IgD-negative memory B cell (primary cell): ENCODE measurements around the gene KAZN. TPM values are rescaled to one million over a fixed set of nuclear protein-coding genes. Genes with fewer than 3 reads are reported as not detected.

ENCODE experiments used
- H3K27ac Mint-ChIP-seq, 3 donors: one replicate each; pipeline ENCODE4 v1.8.0; 2020 to 2022; ENCODE audit warnings: mild to moderate bottlenecking in 3 of 3, mixed read lengths in 3 of 3, moderate library complexity in 1 of 3
- H3K27me3 Mint-ChIP-seq: one replicate; pipeline ENCODE4 v1.8.0; 2021; ENCODE audit warnings: mixed read lengths
- H3K36me3 Mint-ChIP-seq: one replicate; pipeline ENCODE4 v1.8.0; 2020; ENCODE audit warnings: mild to moderate bottlenecking, mixed read lengths
- H3K4me1 Mint-ChIP-seq, 3 donors: one replicate each; pipeline ENCODE4 v1.8.0; 2020 to 2022; ENCODE audit warnings: mixed read lengths in 3 of 3, mild to moderate bottlenecking in 1 of 3
- H3K4me3 Mint-ChIP-seq, 4 donors: one replicate each; pipeline ENCODE4 v1.8.0; 2020 to 2022; ENCODE audit warnings: mild to moderate bottlenecking in 4 of 4, mixed read lengths in 4 of 4, moderate library complexity in 3 of 4
- H3K9me3 Mint-ChIP-seq, 3 donors: one replicate each; pipeline ENCODE4 v1.8.0; 2020 to 2021; ENCODE audit warnings: mixed read lengths in 3 of 3, mild to moderate bottlenecking in 1 of 3
- polyA plus RNA-seq: library from polyadenylated mRNA; unstranded; fragments of 300-500 nt; fragmentation: Illumina TruSeq; gene quantifications from one replicate; pipeline ENCODE4 v1.2.3, GENCODE V29; 2021

The KAZN gene
- polyA plus RNA-seq = not detected

DNA sequence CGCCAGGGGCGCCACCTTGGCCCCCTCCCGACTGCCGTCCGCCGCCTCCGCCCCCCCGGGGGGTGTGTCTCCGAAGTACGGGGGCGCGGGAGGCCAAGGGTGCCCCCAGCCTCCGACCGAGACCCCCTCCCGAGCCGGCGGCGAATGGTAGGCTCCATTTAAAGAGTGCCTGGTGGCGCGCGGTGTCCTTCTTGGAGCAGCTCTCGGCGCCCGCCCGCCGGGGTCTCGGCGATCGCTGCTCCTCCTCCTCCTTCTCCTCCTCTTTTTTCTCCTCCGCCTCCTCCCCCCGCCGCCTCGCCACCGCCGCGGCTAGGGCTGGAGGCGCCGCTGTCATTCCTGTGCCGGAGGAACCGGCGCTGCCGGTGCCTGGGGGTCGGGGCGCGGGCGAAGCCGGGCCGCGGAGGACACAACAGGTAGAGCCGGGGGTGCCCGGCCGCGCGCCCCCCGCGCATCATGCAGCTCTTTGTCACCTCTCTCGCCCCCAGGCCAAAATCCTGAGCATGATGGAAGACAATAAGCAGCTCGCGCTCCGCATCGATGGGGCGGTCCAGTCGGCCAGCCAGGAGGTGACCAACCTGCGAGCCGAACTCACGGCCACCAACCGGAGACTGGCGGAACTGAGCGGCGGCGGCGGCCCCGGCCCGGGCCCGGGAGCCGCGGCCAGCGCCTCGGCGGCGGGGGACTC is at the start of gene KAZN:
Gene KAZN, plus strand, starts transcription at position 188 of the 685 bp plus-strand sequence.
- Mint-ChIP-seq H3K27ac (peak within 1 kb of the TSS in 1 of 3 donors; percentile 70), H3K36me3 (no peaks in the 10 kb centered on the region), H3K27me3 (peaks cover 49% of the 10 kb centered on the region), H3K9me3 (peaks cover 0 to 2% (median 0%) of the 10 kb centered on the region in 3 donors), H3K4me3 (peak within 1 kb of the TSS in 2 of 4 donors; percentile 17 to 23), H3K4me1 (peaks cover 0 to 2% (median 0%) of the 10 kb centered on the region in 3 donors)

GRCh38 chr1:14549897-14550620 is 48.4 kb upstream of the KAZN start:
- Mint-ChIP-seq H3K4me3 (no peak overlapping the region), H3K4me1 (no peaks in the 10 kb centered on the region), H3K27me3 (peaks cover 9% of the 10 kb centered on the region), H3K36me3 (no peaks in the 10 kb centered on the region), H3K27ac (no peak overlapping the region), H3K9me3 (peaks cover 0 to 6% (median 0%) of the 10 kb centered on the region in 3 donors)

- peaks cover 9% of the 10 kb centered on the region for H3K27me3 Mint-ChIP-seq
- no peaks in the 10 kb centered on the region for H3K36me3 Mint-ChIP-seq
- no peaks in the 10 kb centered on the region for H3K9me3 Mint-ChIP-seq
- no peak overlapping the region for H3K4me3 Mint-ChIP-seq
- no peak overlapping the region for H3K27ac Mint-ChIP-seq
- H3K4me1 Mint-ChIP-seq = no peaks in the 10 kb centered on the region
Measured at GRCh38 chr1:14551386-14551785, 47.1 kb upstream of the KAZN start.

DNA sequence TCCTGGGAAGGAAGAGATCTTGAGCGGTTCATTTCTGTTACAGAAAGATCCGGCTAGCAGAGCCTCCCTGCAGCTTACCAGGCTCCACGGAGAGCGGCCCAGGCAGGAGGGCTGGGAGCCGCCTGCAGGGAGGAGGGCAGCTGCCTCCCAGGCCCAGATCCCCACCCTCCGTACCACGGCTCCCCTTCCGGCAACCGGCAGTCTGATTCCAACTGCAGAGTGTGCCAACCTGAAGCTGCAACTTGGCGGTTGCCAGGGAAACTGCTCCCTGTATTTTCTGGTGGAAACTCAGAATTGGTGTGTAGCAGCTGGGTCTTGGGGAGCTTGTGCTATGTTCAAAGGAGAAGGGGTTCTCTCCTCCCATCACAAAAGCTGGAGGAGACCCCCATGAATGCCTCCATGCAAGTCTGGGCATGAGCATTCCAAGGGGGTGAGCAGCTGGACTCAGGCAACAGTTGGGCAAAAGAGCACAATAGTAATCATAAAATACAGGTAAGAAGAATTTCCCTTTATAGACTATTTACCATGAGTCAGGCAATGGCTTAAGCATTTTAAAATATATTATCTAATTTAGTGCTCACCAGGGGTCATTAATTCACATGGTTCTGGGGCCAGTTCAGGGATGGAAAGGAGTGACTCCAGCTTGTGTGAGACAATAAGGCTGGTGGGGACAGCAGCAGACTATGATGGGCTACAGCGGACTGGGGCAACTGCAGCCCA is 46.1 kb upstream of the KAZN start:
- H3K27me3 Mint-ChIP-seq = peaks cover 9% of the 10 kb centered on the region
- H3K9me3 Mint-ChIP-seq = no peaks in the 10 kb centered on the region
- no peaks in the 10 kb centered on the region for H3K4me1 Mint-ChIP-seq
- H3K27ac Mint-ChIP-seq = no peak overlapping the region
- no peaks in the 10 kb centered on the region for H3K36me3 Mint-ChIP-seq
- no peak overlapping the region for H3K4me3 Mint-ChIP-seq

- Mint-ChIP-seq H3K36me3 (no peaks in the 10 kb centered on the region), H3K9me3 (no peaks in the 10 kb centered on the region), H3K27me3 (peaks cover 5% of the 10 kb centered on the region), H3K4me3 (no peak overlapping the region), H3K27ac (no peak overlapping the region), H3K4me1 (no peaks in the 10 kb centered on the region)
Measured at GRCh38 chr1:14553711-14554110, 44.8 kb upstream of the KAZN start.

DNA sequence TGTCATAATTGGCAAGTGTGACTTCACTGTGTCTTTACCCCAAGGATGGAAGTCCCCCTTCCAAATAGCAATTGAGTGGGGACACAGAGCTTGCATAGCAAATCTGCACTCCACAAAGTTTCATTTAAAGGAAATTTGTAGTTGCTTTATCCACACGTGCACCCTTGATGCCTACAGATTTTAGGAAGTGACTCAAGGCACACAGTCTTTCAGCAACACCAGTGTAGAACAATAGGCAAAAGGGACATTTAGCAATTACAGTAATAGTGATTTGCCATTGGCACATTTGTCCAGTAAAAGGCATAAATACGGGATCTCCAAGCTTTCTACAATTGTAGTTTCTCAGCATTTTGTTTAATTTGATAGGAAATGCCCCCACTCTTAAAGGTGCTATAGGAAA is 43.4 kb upstream of the KAZN start:
- peaks cover 5% of the 10 kb centered on the region for H3K27me3 Mint-ChIP-seq
- no peak overlapping the region for H3K27ac Mint-ChIP-seq
- no peaks in the 10 kb centered on the region for H3K36me3 Mint-ChIP-seq
- no peaks in the 10 kb centered on the region for H3K4me1 Mint-ChIP-seq
- no peaks in the 10 kb centered on the region for H3K9me3 Mint-ChIP-seq
- no peak overlapping the region for H3K4me3 Mint-ChIP-seq

- Mint-ChIP-seq H3K27ac (no peak overlapping the region), H3K4me1 (no peaks in the 10 kb centered on the region), H3K27me3 (no peaks in the 10 kb centered on the region), H3K4me3 (no peak overlapping the region), H3K36me3 (no peaks in the 10 kb centered on the region), H3K9me3 (peaks cover 0 to 5% (median 5%) of the 10 kb centered on the region in 3 donors)
Measured at GRCh38 chr1:14561014-14561693, 37.3 kb upstream of the KAZN start.

DNA sequence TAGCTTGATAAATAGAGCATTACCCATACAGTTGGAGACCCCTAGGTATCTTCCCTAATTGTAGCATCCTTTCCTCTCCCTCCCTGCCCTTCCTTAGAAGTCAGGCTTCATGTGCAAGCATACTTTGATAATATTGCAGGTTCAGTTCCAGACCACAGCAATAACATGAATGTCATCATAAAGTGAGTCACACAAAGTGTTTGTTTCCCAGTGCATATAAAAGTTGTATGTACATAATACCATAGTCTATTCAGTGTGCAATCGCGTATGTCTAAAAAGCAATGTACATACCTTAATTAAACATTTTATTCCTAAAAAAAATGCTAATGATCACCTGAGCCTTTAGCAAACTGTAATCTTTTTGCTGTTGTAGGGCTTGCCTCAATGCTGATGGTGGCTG is 33.4 kb upstream of the KAZN start:
- peaks cover 1% of the 10 kb centered on the region for H3K27me3 Mint-ChIP-seq
- H3K36me3 Mint-ChIP-seq = no peaks in the 10 kb centered on the region
- no peak overlapping the region for H3K27ac Mint-ChIP-seq
- no peaks in the 10 kb centered on the region for H3K4me1 Mint-ChIP-seq
- peaks cover 2 to 17% (median 9%) of the 10 kb centered on the region in 3 donors for H3K9me3 Mint-ChIP-seq
- H3K4me3 Mint-ChIP-seq = no peak overlapping the region

DNA sequence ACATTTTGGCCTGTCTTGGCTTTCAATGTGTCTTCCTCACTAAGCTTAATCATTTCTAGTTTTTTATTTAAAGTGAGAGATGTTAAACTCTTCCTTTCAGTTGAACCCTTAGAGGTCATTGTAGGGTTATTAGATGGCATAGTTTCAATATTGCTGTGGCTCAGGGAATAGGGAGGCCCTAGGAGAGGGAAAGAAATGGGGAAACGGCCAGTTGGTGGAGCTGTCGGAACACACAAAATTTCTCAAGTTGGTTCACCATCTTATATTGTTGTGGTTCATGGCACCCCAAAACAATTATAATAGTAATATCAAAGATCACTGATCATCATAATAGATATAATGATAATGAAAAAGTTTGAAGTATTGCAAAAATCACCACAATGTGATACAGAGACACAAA is 31.4 kb upstream of the KAZN start:
- Mint-ChIP-seq H3K27ac (no peak overlapping the region), H3K4me1 (no peaks in the 10 kb centered on the region), H3K4me3 (no peak overlapping the region), H3K36me3 (no peaks in the 10 kb centered on the region), H3K27me3 (peaks cover 3% of the 10 kb centered on the region), H3K9me3 (peaks cover 2 to 17% (median 9%) of the 10 kb centered on the region in 3 donors)

GRCh38 chr1:14567903-14568302 is 30.6 kb upstream of the KAZN start:
- Mint-ChIP-seq H3K27ac (no peak overlapping the region), H3K4me1 (no peaks in the 10 kb centered on the region), H3K9me3 (peaks cover 2 to 17% (median 9%) of the 10 kb centered on the region in 3 donors), H3K4me3 (no peak overlapping the region), H3K27me3 (peaks cover 3% of the 10 kb centered on the region), H3K36me3 (no peaks in the 10 kb centered on the region)

DNA sequence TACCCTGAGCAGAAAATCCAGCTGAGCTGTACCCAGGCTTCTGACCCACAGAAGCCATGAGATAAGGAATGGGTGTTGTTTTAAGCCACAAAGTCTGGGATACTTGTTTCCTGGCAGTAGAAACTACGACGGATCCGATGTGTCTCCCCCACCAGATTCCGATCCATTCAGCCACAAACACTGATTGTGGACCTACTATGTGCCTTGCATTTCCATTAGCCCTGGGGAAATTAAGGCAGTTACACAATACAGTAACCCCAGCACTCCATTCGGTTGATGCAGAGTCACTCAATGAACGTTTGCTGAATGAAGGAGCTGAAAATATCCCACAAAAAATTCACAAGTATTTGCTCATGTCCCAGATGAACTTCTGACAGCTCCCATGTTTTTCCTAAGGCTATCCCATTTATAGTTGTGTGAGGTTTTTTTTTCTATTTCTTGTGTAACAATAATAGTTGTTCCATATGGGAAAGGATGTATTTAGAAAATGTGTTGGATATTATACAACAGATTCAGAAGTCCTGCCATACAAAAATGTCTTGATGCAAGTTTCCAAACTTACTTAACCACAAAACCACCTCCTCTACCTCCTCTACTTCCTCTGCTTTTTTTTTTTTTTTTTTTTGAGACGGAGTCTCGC is 29.6 kb upstream of the KAZN start:
- H3K4me1 Mint-ChIP-seq = no peaks in the 10 kb centered on the region
- H3K27me3 Mint-ChIP-seq = peaks cover 6% of the 10 kb centered on the region
- H3K27ac Mint-ChIP-seq = no peak overlapping the region
- no peak overlapping the region for H3K4me3 Mint-ChIP-seq
- no peaks in the 10 kb centered on the region for H3K36me3 Mint-ChIP-seq
- H3K9me3 Mint-ChIP-seq = peaks cover 2 to 17% (median 6%) of the 10 kb centered on the region in 3 donors

DNA sequence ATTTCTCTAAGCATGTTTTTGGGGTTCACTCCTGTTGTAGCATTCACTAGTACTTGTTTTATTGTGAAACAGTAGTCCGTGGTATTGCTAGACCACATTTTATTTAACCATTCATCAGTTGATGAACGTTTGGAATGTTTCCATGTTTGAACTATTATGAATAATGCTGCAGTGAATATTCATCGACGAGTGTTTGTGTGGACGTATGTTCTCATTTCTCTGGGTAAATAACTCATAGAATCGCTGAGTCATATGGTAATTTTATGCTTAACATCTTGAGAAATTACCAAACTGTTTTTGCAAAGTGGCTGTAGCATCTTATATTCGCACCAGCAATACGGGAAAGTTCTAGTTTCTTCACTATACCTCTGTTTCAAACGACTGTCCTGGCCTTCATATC is 28.0 kb upstream of the KAZN start:
- H3K9me3 Mint-ChIP-seq = peaks cover 5 to 28% (median 14%) of the 10 kb centered on the region in 3 donors
- peaks cover 8% of the 10 kb centered on the region for H3K27me3 Mint-ChIP-seq
- H3K4me1 Mint-ChIP-seq = no peaks in the 10 kb centered on the region
- H3K4me3 Mint-ChIP-seq = no peak overlapping the region
- H3K27ac Mint-ChIP-seq = no peak overlapping the region
- H3K36me3 Mint-ChIP-seq = no peaks in the 10 kb centered on the region

DNA sequence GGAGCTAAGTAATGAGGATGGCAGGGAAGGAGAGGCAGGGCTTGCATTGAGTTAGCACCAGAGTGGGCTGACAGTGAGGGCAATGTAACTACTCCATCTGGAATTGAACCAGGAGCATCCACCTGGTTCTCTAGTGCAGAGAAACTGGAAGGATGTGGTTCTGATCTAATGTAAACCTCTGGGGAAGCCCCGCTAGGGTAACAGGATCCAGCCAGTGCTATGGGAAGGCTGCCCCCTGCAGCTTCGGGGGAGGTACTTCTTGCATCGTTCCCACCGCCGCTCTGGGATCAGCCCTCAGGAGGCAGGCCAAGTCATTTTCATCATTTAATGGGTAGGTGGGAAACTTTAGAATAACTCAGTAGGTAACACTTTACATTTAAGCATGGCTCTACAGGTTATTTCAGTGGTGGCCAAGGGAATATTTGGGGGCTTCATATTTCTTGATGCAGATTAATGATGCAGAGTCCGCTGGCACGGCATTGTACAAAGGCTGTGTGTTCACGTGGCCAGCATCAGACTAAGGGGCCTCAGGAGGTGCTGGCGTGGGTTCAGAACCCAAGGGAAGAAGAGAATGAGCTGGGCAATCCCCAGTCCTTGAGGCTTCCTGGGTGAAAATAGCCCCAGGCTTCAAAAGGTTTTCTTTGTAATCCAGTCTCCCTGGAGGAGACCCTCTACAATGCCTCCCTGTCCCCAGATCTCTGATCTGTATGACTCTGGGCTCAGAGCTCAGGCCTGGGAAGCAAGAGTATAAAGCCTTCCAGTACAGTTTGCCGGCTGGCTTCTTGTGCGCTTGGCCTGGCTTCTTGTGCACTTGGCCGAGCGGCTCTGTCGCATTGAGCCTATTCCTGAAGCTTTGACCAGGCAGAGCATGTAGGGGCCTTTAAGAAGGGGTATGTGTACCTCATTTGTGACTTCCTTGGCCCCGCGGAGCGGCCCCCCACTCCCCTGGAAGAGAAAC is 26.4 kb upstream of the KAZN start:
- Mint-ChIP-seq H3K27me3 (peaks cover 8% of the 10 kb centered on the region), H3K4me1 (no peaks in the 10 kb centered on the region), H3K4me3 (no peak overlapping the region), H3K9me3 (peaks cover 5 to 25% (median 12%) of the 10 kb centered on the region in 3 donors), H3K27ac (no peak overlapping the region), H3K36me3 (no peaks in the 10 kb centered on the region)

DNA sequence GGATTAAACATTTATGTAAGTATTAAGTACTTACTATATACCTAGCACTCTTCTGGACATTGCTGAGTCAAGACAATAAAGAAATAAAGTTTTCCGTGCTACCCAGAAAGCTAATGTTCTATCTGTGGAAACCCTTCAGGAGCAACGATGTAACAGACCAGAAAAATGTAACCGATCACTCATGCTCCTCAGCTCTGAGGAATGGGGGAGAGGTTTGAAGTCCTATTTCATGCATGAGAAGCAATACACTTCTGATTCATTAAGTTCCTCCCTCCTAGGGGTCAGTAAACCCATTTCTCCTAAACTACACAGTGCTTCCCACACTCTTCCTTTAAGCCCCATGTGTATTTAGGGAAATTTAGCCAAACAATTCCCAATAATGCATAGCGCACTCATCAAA is 25.6 kb upstream of the KAZN start:
- Mint-ChIP-seq H3K4me3 (no peak overlapping the region), H3K27ac (no peak overlapping the region), H3K27me3 (peaks cover 8% of the 10 kb centered on the region), H3K4me1 (no peaks in the 10 kb centered on the region), H3K36me3 (no peaks in the 10 kb centered on the region), H3K9me3 (peaks cover 7 to 22% (median 12%) of the 10 kb centered on the region in 3 donors)
